ENCODE results near the gene GAGE13. TPM values are rescaled to one million over a fixed set of nuclear protein-coding genes. Genes with fewer than 3 reads are reported as not detected.
A peak's percentile ranks its signal among the peaks of the same experiment; 100 is the strongest.

GAGE13 gene
- total and polyA plus RNA-seq, 9 of the 15 experiments (the other 6 are each of a cell fraction or from before 2014, with no cell fraction given) = 31.6 to 506 (median 154) TPM

DNA sequence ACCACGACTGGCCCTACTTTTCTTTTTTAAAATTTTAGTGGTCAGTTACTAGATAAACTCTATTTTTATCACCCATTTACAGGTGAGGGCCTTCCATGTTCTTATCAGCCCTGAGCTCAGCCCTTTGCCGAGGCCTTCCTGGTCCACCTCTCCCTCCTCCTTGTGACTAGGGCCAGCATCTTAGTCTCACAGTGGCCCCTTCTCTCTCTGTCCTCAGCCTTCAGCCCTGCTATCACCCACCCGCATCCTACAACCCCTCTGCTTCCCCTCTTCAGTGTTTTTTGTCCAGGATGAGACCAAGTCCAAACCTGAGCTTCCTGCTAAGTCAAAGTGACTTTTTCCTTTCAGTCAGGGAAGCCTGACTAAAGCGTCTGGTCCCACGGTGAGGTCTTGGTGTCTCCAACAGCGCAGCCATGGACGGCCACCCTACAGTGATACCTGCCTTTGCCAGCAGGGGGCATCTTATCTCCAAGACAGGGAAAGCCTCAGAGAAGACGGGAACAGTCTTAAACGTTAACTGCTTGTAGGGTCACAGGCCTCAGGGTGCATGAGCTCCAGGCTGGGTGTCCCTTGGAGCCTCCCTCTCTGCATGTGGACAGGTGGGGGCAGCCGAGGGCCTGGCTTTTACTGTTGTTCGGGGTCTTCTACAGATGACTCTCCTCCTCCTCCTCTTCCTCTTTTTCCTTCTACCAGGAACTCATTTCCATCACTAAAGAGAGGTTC lies 39.6 kb upstream of the GAGE13 start (continued):
- no peak for TF ChIP-seq SMAD3 (CRISPR knock-in tag; conservative IDR thresholded peaks at IDR 0.05)
- TF ChIP-seq, protein P1, sequence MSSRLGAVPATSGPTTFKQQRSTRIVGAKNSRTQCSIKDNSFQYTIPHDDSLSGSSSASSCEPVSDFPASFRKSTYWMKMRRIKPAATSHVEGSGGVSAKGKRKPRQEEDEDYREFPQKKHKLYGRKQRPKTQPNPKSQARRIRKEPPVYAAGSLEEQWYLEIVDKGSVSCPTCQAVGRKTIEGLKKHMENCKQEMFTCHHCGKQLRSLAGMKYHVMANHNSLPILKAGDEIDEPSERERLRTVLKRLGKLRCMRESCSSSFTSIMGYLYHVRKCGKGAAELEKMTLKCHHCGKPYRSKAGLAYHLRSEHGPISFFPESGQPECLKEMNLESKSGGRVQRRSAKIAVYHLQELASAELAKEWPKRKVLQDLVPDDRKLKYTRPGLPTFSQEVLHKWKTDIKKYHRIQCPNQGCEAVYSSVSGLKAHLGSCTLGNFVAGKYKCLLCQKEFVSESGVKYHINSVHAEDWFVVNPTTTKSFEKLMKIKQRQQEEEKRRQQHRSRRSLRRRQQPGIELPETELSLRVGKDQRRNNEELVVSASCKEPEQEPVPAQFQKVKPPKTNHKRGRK (tag; IDR thresholded peaks at IDR 0.05) = no peak
- no peak for TF ChIP-seq ETS2 (tag; IDR thresholded peaks at IDR 0.05; ENCODE audit: borderline replicate concordance, poor library complexity, severe bottlenecking)
- no peak for TF ChIP-seq ZNF174 (CRISPR knock-in tag; IDR thresholded peaks at IDR 0.05)
- TF ChIP-seq, protein P2, sequence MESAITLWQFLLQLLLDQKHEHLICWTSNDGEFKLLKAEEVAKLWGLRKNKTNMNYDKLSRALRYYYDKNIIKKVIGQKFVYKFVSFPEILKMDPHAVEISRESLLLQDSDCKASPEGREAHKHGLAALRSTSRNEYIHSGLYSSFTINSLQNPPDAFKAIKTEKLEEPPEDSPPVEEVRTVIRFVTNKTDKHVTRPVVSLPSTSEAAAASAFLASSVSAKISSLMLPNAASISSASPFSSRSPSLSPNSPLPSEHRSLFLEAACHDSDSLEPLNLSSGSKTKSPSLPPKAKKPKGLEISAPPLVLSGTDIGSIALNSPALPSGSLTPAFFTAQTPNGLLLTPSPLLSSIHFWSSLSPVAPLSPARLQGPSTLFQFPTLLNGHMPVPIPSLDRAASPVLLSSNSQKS (CRISPR knock-in tag; IDR thresholded peaks at IDR 0.05) = no peak
- TF ChIP-seq CCNT2 (IDR thresholded peaks at IDR 0.05; ENCODE audit: borderline replicate concordance, extremely low read depth, insufficient read length, low read depth, low read length) = no peak
- peak; percentile 48; the same call in 1 of the 2 replicates for TF ChIP-seq SP1 (CRISPR knock-in tag; IDR thresholded peaks at IDR 0.05)
- no peak for TF ChIP-seq KLF13 (tag; IDR thresholded peaks at IDR 0.05; ENCODE audit: borderline replicate concordance, low read depth)
- TF ChIP-seq CEBPB (tag; IDR thresholded peaks at IDR 0.05) = no peak
- peak; percentile 68 for TF ChIP-seq CC2D1A (IDR thresholded peaks at IDR 0.05)
- TF ChIP-seq CBFA2T2 (conservative IDR thresholded peaks at IDR 0.05) = no peak
- TF ChIP-seq CBFA2T3 (IDR thresholded peaks at IDR 0.05) = no peak
- TF ChIP-seq RCOR1 (IDR thresholded peaks at IDR 0.05; ENCODE audit: borderline replicate concordance in 1 of 2, low read depth in 2 of 2, low read length in 2 of 2) = peak in 1 of 2 experiments; percentile 18; a peak in 1 of 4 replicates
- TF ChIP-seq, protein P3, sequence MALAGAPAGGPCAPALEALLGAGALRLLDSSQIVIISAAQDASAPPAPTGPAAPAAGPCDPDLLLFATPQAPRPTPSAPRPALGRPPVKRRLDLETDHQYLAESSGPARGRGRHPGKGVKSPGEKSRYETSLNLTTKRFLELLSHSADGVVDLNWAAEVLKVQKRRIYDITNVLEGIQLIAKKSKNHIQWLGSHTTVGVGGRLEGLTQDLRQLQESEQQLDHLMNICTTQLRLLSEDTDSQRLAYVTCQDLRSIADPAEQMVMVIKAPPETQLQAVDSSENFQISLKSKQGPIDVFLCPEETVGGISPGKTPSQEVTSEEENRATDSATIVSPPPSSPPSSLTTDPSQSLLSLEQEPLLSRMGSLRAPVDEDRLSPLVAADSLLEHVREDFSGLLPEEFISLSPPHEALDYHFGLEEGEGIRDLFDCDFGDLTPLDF (CRISPR knock-in tag; IDR thresholded peaks at IDR 0.05) = no peak
- TF ChIP-seq YY1 (IDR thresholded peaks at IDR 0.05; ENCODE audit: borderline replicate concordance in 1 of 3, control insufficient read depth in 1 of 3, extremely low read depth in 1 of 3, insufficient read depth in 3 of 3, insufficient read length in 1 of 3, insufficient replicate concordance in 2 of 3, low read depth in 1 of 3, low read length in 2 of 3) = peak in 1 of 3 experiments; percentile 61
- no peak for TF ChIP-seq PTRF (tag; IDR thresholded peaks at IDR 0.05)
- TF ChIP-seq, protein P4, sequence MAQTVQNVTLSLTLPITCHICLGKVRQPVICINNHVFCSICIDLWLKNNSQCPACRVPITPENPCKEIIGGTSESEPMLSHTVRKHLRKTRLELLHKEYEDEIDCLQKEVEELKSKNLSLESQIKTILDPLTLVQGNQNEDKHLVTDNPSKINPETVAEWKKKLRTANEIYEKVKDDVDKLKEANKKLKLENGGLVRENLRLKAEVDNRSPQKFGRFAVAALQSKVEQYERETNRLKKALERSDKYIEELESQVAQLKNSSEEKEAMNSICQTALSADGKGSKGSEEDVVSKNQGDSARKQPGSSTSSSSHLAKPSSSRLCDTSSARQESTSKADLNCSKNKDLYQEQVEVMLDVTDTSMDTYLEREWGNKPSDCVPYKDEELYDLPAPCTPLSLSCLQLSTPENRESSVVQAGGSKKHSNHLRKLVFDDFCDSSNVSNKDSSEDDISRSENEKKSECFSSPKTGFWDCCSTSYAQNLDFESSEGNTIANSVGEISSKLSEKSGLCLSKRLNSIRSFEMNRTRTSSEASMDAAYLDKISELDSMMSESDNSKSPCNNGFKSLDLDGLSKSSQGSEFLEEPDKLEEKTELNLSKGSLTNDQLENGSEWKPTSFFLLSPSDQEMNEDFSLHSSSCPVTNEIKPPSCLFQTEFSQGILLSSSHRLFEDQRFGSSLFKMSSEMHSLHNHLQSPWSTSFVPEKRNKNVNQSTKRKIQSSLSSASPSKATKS (CRISPR knock-in tag; IDR thresholded peaks at IDR 0.05) = no peak
- TF ChIP-seq SAFB2 (IDR thresholded peaks at IDR 0.05; ENCODE audit: borderline replicate concordance, low read depth, low read length, severe bottlenecking) = no peak
- no peak for TF ChIP-seq BCL6 (CRISPR knock-in tag; IDR thresholded peaks at IDR 0.05)
- no peak for TF ChIP-seq SOX6 (IDR thresholded peaks at IDR 0.05)
- TF ChIP-seq STAT5B (CRISPR knock-in tag; IDR thresholded peaks at IDR 0.05) = no peak

Measured in K562 (cell line).